Endothelial cell of umbilical vein (primary cell): ENCODE measurements around the gene STK32C.

Experiments used
- POLR2A ChIP-seq: IDR thresholded peaks from 2 replicates; pipeline ENCODE4 v1.6.1; 2012; ENCODE audit warnings: low read depth, mild to moderate bottlenecking, control low read depth, low read length
- TF ChIP-seq, protein P1 (sequence below), 2 donors: IDR thresholded peaks; 1 replicate in 1 of 2; 2 replicates in 1 of 2; pipeline ENCODE4 v1.5.1; 2011; ENCODE audit warnings: low read length in 2 of 2, mild to moderate bottlenecking in 2 of 2, moderate library complexity in 2 of 2, control low read depth in 1 of 2, inconsistent platforms in 1 of 2, low read depth in 1 of 2; ENCODE audit not compliant: insufficient read depth in 1 of 2; ENCODE audit errors: extremely low read depth in 1 of 2

DNA sequence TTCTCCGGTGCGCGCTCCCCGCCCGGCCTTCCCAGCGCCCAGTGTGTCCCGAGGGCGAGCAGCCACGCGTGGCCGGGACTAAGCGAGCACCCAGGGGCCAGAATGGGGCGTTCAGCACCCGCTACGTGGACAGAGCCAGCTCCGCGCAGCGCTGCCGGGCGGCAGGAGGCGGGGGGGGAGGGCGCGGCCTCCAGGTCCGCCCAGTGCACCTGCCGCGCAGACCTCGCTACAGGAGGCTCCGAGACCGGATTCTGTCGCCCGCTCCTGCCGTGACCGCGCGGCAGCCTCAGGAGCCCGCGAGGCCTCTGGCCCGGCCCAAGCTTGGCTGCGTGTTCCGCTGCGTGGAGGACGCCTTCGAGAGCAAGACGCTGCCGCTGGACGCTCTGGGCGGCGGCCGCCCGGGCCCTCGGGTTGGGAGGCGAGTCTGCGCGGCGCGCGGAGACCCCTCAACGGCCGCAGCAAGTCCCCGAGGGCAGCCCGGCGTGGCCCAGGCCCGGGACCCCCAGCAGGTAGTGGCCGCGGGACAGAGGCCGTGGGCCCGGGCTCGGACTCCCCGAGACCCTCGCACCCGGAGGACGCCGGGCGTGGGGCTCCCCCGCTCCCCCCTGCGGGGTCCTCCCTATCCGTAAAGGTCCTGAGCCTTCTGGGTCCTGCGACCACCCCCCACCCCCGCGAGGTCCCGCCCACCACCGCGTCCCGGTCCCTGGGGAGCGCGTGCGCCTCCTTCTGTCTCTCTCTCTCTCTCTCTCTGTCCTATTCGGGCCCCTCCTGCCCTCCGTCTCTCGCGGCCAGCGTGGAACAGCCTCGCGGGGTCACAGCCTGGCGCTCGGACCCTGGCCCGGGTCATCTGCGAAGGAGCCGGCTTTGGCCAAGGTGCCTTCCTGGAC lies 121.9 kb downstream of the STK32C start:
- TF ChIP-seq, protein P1, sequence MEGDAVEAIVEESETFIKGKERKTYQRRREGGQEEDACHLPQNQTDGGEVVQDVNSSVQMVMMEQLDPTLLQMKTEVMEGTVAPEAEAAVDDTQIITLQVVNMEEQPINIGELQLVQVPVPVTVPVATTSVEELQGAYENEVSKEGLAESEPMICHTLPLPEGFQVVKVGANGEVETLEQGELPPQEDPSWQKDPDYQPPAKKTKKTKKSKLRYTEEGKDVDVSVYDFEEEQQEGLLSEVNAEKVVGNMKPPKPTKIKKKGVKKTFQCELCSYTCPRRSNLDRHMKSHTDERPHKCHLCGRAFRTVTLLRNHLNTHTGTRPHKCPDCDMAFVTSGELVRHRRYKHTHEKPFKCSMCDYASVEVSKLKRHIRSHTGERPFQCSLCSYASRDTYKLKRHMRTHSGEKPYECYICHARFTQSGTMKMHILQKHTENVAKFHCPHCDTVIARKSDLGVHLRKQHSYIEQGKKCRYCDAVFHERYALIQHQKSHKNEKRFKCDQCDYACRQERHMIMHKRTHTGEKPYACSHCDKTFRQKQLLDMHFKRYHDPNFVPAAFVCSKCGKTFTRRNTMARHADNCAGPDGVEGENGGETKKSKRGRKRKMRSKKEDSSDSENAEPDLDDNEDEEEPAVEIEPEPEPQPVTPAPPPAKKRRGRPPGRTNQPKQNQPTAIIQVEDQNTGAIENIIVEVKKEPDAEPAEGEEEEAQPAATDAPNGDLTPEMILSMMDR (IDR thresholded peaks at IDR 0.05; ENCODE audit: extremely low read depth in 1 of 2, insufficient read depth in 1 of 2, low read depth in 1 of 2, low read length in 2 of 2), result no peak
- TF ChIP-seq POLR2A, result no peak
